ENCODE data around the gene ZNF362. TPM values are rescaled to one million over a fixed set of nuclear protein-coding genes. Genes with fewer than 3 reads are reported as not detected.

ZNF362 gene
- total RNA-seq, 1 donor from 2014 or later, result 7.3 TPM

GRCh38 chr1:33272930-33273329, 16.6 kb downstream of the ZNF362 start:
- Histone ChIP-seq H3K9ac (ENCODE audit: low read depth in 1 of 3, low read length in 3 of 3) (peak overlapping the region in 1 of 3 donors; percentile 3), H3K4me1 (ENCODE audit: control insufficient read depth in 3 of 3, insufficient read depth in 3 of 3, low read length in 3 of 3) (peaks cover 9 to 16% (median 13%) of the 10 kb centered on the region in 3 donors), H3K36me3 (ENCODE audit: control insufficient read depth in 3 of 3, insufficient read depth in 3 of 3, low read length in 3 of 3) (peaks cover 8 to 31% (median 24%) of the 10 kb centered on the region in 3 donors), H3K27me3 (ENCODE audit: control insufficient read depth in 3 of 3, insufficient read depth in 3 of 3, low read length in 3 of 3) (no peaks in the 10 kb centered on the region), H3K27ac (ENCODE audit: low read depth, low read length) (no peak overlapping the region), H3K4me3 (ENCODE audit: low read length in 3 of 3) (no peak overlapping the region), H3K9me3 (ENCODE audit: control insufficient read depth in 3 of 3, low read length in 3 of 3) (no peaks in the 10 kb centered on the region)

GRCh38 chr1:33273406-33273805, 17.1 kb downstream of the ZNF362 start:
- no peaks in the 10 kb centered on the region for H3K27me3 ChIP-seq (ENCODE audit: control insufficient read depth in 3 of 3, insufficient read depth in 3 of 3, low read length in 3 of 3)
- no peak overlapping the region for H3K27ac ChIP-seq (ENCODE audit: low read depth, low read length)
- H3K4me1 ChIP-seq (ENCODE audit: control insufficient read depth in 3 of 3, insufficient read depth in 3 of 3, low read length in 3 of 3), result peaks cover 9 to 14% (median 10%) of the 10 kb centered on the region in 3 donors
- no peaks in the 10 kb centered on the region for H3K9me3 ChIP-seq (ENCODE audit: control insufficient read depth in 3 of 3, low read length in 3 of 3)
- peaks cover 8 to 34% (median 24%) of the 10 kb centered on the region in 3 donors for H3K36me3 ChIP-seq (ENCODE audit: control insufficient read depth in 3 of 3, insufficient read depth in 3 of 3, low read length in 3 of 3)
- H3K4me3 ChIP-seq (ENCODE audit: low read length in 3 of 3), result no peak overlapping the region
- peak overlapping the region in 1 of 3 donors; percentile 3 for H3K9ac ChIP-seq (ENCODE audit: low read depth in 1 of 3, low read length in 3 of 3)

- no peaks in the 10 kb centered on the region for H3K9me3 ChIP-seq (ENCODE audit: control insufficient read depth in 3 of 3, low read length in 3 of 3)
- no peaks in the 10 kb centered on the region for H3K27me3 ChIP-seq (ENCODE audit: control insufficient read depth in 3 of 3, insufficient read depth in 3 of 3, low read length in 3 of 3)
- peaks cover 6 to 10% (median 7%) of the 10 kb centered on the region in 3 donors for H3K4me1 ChIP-seq (ENCODE audit: control insufficient read depth in 3 of 3, insufficient read depth in 3 of 3, low read length in 3 of 3)
- H3K9ac ChIP-seq (ENCODE audit: low read depth in 1 of 3, low read length in 3 of 3), result no peak overlapping the region
- peaks cover 8 to 37% (median 26%) of the 10 kb centered on the region in 3 donors for H3K36me3 ChIP-seq (ENCODE audit: control insufficient read depth in 3 of 3, insufficient read depth in 3 of 3, low read length in 3 of 3)
- H3K27ac ChIP-seq (ENCODE audit: low read depth, low read length), result no peak overlapping the region
- H3K4me3 ChIP-seq (ENCODE audit: low read length in 3 of 3), result no peak overlapping the region
Measured at GRCh38 chr1:33273961-33274371, 17.7 kb downstream of the ZNF362 start.

GRCh38 chr1:33274446-33274845, 18.2 kb downstream of the ZNF362 start:
- H3K27me3 ChIP-seq (ENCODE audit: control insufficient read depth in 3 of 3, insufficient read depth in 3 of 3, low read length in 3 of 3), result no peaks in the 10 kb centered on the region
- H3K9me3 ChIP-seq (ENCODE audit: control insufficient read depth in 3 of 3, low read length in 3 of 3), result no peaks in the 10 kb centered on the region
- peaks cover 8 to 37% (median 26%) of the 10 kb centered on the region in 3 donors for H3K36me3 ChIP-seq (ENCODE audit: control insufficient read depth in 3 of 3, insufficient read depth in 3 of 3, low read length in 3 of 3)
- peaks cover 5 to 9% (median 6%) of the 10 kb centered on the region in 3 donors for H3K4me1 ChIP-seq (ENCODE audit: control insufficient read depth in 3 of 3, insufficient read depth in 3 of 3, low read length in 3 of 3)
- H3K27ac ChIP-seq (ENCODE audit: low read depth, low read length), result no peak overlapping the region
- no peak overlapping the region for H3K4me3 ChIP-seq (ENCODE audit: low read length in 3 of 3)
- no peak overlapping the region for H3K9ac ChIP-seq (ENCODE audit: low read depth in 1 of 3, low read length in 3 of 3)

- Histone ChIP-seq H3K4me3 (ENCODE audit: low read length in 3 of 3) (no peak overlapping the region), H3K9ac (ENCODE audit: low read depth in 1 of 3, low read length in 3 of 3) (no peak overlapping the region), H3K27me3 (ENCODE audit: control insufficient read depth in 3 of 3, insufficient read depth in 3 of 3, low read length in 3 of 3) (no peaks in the 10 kb centered on the region), H3K9me3 (ENCODE audit: control insufficient read depth in 3 of 3, low read length in 3 of 3) (no peaks in the 10 kb centered on the region), H3K4me1 (ENCODE audit: control insufficient read depth in 3 of 3, insufficient read depth in 3 of 3, low read length in 3 of 3) (peaks cover 5 to 9% (median 6%) of the 10 kb centered on the region in 3 donors), H3K27ac (ENCODE audit: low read depth, low read length) (no peak overlapping the region), H3K36me3 (ENCODE audit: control insufficient read depth in 3 of 3, insufficient read depth in 3 of 3, low read length in 3 of 3) (peaks cover 10 to 35% (median 25%) of the 10 kb centered on the region in 3 donors)
Measured at GRCh38 chr1:33275195-33275594, 18.9 kb downstream of the ZNF362 start.

- Histone ChIP-seq H3K4me1 (ENCODE audit: control insufficient read depth in 3 of 3, insufficient read depth in 3 of 3, low read length in 3 of 3) (peaks cover 5 to 9% (median 6%) of the 10 kb centered on the region in 3 donors), H3K36me3 (ENCODE audit: control insufficient read depth in 3 of 3, insufficient read depth in 3 of 3, low read length in 3 of 3) (peaks cover 10 to 38% (median 23%) of the 10 kb centered on the region in 3 donors), H3K9me3 (ENCODE audit: control insufficient read depth in 3 of 3, low read length in 3 of 3) (no peaks in the 10 kb centered on the region), H3K27ac (ENCODE audit: low read depth, low read length) (no peak overlapping the region), H3K9ac (ENCODE audit: low read depth in 1 of 3, low read length in 3 of 3) (no peak overlapping the region), H3K4me3 (ENCODE audit: low read length in 3 of 3) (no peak overlapping the region), H3K27me3 (ENCODE audit: control insufficient read depth in 3 of 3, insufficient read depth in 3 of 3, low read length in 3 of 3) (no peaks in the 10 kb centered on the region)
Measured at GRCh38 chr1:33275706-33276572, 19.6 kb downstream of the ZNF362 start.

DNA sequence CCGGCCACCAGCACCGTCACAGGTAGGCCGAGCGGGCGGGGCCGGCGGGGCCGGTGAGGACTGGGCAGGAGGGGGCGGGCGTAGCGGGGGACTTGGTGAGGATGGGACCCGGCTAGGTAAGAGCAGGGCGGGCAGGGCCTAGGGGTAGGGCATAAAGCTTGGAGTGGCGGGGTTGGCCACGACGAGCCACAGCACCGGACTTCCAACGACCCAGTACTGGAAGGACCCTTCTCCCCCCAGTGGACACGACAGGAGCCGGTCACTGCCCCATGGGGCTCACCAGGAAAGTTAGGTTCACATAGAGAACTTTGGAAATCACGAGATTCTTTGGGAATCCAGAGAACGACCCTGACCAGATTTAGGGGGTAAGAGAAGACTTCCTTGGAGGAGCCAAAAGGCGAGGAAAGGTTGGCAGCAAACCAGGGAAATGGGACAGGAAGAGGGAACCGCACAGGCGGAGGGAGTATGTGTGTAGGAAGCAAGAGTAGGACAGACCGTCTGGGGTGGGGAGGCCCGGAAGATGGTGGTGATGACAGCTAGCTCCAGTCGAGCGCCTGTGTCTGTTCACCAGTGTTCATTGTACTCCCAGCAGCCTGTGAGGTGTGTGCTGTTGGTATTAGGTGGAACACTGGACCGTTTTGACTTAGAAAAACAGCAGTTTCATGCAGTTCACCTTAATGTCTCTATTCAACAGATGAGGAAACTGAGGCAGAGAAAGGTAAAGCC, 20.4 kb downstream of the ZNF362 start:
- no peak overlapping the region for H3K4me3 ChIP-seq (ENCODE audit: low read length in 3 of 3)
- peaks cover 18 to 42% (median 31%) of the 10 kb centered on the region in 3 donors for H3K36me3 ChIP-seq (ENCODE audit: control insufficient read depth in 3 of 3, insufficient read depth in 3 of 3, low read length in 3 of 3)
- no peak overlapping the region for H3K27ac ChIP-seq (ENCODE audit: low read depth, low read length)
- H3K9me3 ChIP-seq (ENCODE audit: control insufficient read depth in 3 of 3, low read length in 3 of 3), result no peaks in the 10 kb centered on the region
- H3K9ac ChIP-seq (ENCODE audit: low read depth in 1 of 3, low read length in 3 of 3), result no peak overlapping the region
- no peaks in the 10 kb centered on the region for H3K27me3 ChIP-seq (ENCODE audit: control insufficient read depth in 3 of 3, insufficient read depth in 3 of 3, low read length in 3 of 3)
- H3K4me1 ChIP-seq (ENCODE audit: control insufficient read depth in 3 of 3, insufficient read depth in 3 of 3, low read length in 3 of 3), result peaks cover 2 to 6% (median 3%) of the 10 kb centered on the region in 3 donors

- Histone ChIP-seq H3K4me1 (ENCODE audit: control insufficient read depth in 3 of 3, insufficient read depth in 3 of 3, low read length in 3 of 3) (peaks cover 0 to 3% (median 1%) of the 10 kb centered on the region in 3 donors), H3K36me3 (ENCODE audit: control insufficient read depth in 3 of 3, insufficient read depth in 3 of 3, low read length in 3 of 3) (peaks cover 23 to 44% (median 35%) of the 10 kb centered on the region in 3 donors), H3K9me3 (ENCODE audit: control insufficient read depth in 3 of 3, low read length in 3 of 3) (no peaks in the 10 kb centered on the region), H3K9ac (ENCODE audit: low read depth in 1 of 3, low read length in 3 of 3) (no peak overlapping the region), H3K4me3 (ENCODE audit: low read length in 3 of 3) (no peak overlapping the region), H3K27ac (ENCODE audit: low read depth, low read length) (no peak overlapping the region), H3K27me3 (ENCODE audit: control insufficient read depth in 3 of 3, insufficient read depth in 3 of 3, low read length in 3 of 3) (no peaks in the 10 kb centered on the region)
Measured at GRCh38 chr1:33277488-33278084, 21.3 kb downstream of the ZNF362 start.

- no peak overlapping the region for H3K4me3 ChIP-seq (ENCODE audit: low read length in 3 of 3)
- H3K9ac ChIP-seq (ENCODE audit: low read depth in 1 of 3, low read length in 3 of 3), result no peak overlapping the region
- H3K27me3 ChIP-seq (ENCODE audit: control insufficient read depth in 3 of 3, insufficient read depth in 3 of 3, low read length in 3 of 3), result no peaks in the 10 kb centered on the region
Measured at GRCh38 chr1:33280091-33280661, 23.9 kb downstream of the ZNF362 start.

More at GRCh38 chr1:33280091-33280661, 23.9 kb downstream of the ZNF362 start:
- no peaks in the 10 kb centered on the region for H3K9me3 ChIP-seq (ENCODE audit: control insufficient read depth in 3 of 3, low read length in 3 of 3)
- H3K4me1 ChIP-seq (ENCODE audit: control insufficient read depth in 3 of 3, insufficient read depth in 3 of 3, low read length in 3 of 3), result no peaks in the 10 kb centered on the region
- no peak overlapping the region for H3K27ac ChIP-seq (ENCODE audit: low read depth, low read length)
- H3K36me3 ChIP-seq (ENCODE audit: control insufficient read depth in 3 of 3, insufficient read depth in 3 of 3, low read length in 3 of 3), result peaks cover 25 to 46% (median 34%) of the 10 kb centered on the region in 3 donors
